Loucy (cell line): ENCODE data around the gene RGSL1.

Source experiments
- CTCF ChIP-seq: fragments of 200-600 bp; sonication (generic); conservative IDR thresholded peaks from 2 replicates; pipeline ENCODE4 v1.5.1; 2014; ENCODE audit warnings: mild to moderate bottlenecking, antibody characterized with exemption, low read length
- EZH2phosphoT487 ChIP-seq: fragments of 200-600 bp; IDR thresholded peaks from 2 replicates; pipeline ENCODE4 v1.6.1; 2018; ENCODE audit warnings: antibody characterized with exemption, mild to moderate bottlenecking, moderate library complexity, borderline replicate concordance

GRCh38 chr1:182589520-182589919, 139.6 kb downstream of the RGSL1 start:
- TF ChIP-seq EZH2phosphoT487 (no peak), CTCF (no peak)
